HUES48 (cell line): ENCODE measurements around the gene XPNPEP2.
A peak's percentile ranks its signal among the peaks of the same experiment; 100 is the strongest.

Experiments
- H3K27ac ChIP-seq: one replicate; pipeline ENCODE4 v1.7.0; 2013; ENCODE audit warnings: low read depth, low read length, inconsistent platforms
- H3K27me3 ChIP-seq: 2 replicates; pipeline ENCODE4 v1.6.1; 2013; ENCODE audit warnings: mild to moderate bottlenecking, low read length; ENCODE audit not compliant: control insufficient read depth, insufficient read depth
- H3K36me3 ChIP-seq: 2 replicates; pipeline ENCODE4 v1.6.1; 2013; ENCODE audit warnings: low read length; ENCODE audit not compliant: control insufficient read depth, insufficient read depth
- H3K4me1 ChIP-seq: 2 replicates; pipeline ENCODE4 v1.6.1; 2013; ENCODE audit warnings: mild to moderate bottlenecking, low read length; ENCODE audit not compliant: control insufficient read depth, insufficient read depth
- H3K4me3 ChIP-seq: 2 replicates; pipeline ENCODE4 v1.5.1; 2013; ENCODE audit warnings: mild to moderate bottlenecking, low read depth, low read length
- H3K9ac ChIP-seq: 2 replicates; pipeline ENCODE4 v1.6.1; 2013; ENCODE audit warnings: mild to moderate bottlenecking, low read depth, low read length, moderate library complexity
- H3K9me3 ChIP-seq: 2 replicates; pipeline ENCODE4 v1.6.1; 2013; ENCODE audit warnings: low read length; ENCODE audit not compliant: control insufficient read depth, insufficient read depth

XPNPEP2 gene

GRCh38 chrX:129738466-129739308 lies at the start of gene XPNPEP2:
XPNPEP2 (plus strand) TSS chrX:129738979; CDS start chrX:129739214, 235 bp downstream.
- H3K9ac ChIP-seq: 0 out of 2 replicates have a peak within 1 kb of the TSS, but pooled peaks have one; percentile 17

GRCh38 chrX:129689796-129690195 lies 49.0 kb upstream of the XPNPEP2 start:
- Histone ChIP-seq H3K27ac (no peak overlapping the region), H3K36me3 (no peaks in the 10 kb centered on the region), H3K4me1 (peaks cover 14% of the 10 kb centered on the region), H3K9me3 (no peaks in the 10 kb centered on the region), H3K4me3 (no peak overlapping the region), H3K9ac (no peak overlapping the region), H3K27me3 (peaks cover 2% of the 10 kb centered on the region; the same call in 1 of the 2 replicates)

More at GRCh38 chrX:129738466-129739308, at the start of gene XPNPEP2:
- H3K27me3 ChIP-seq: peaks cover 20% of the 10 kb centered on the region
- no peak within 1 kb of the TSS for H3K27ac ChIP-seq
- peaks cover 18% of the 10 kb centered on the region; the same call in 1 of the 2 replicates for H3K4me1 ChIP-seq
- no peaks in the 10 kb centered on the region for H3K36me3 ChIP-seq
- no peak within 1 kb of the TSS for H3K4me3 ChIP-seq
- H3K9me3 ChIP-seq: no peaks in the 10 kb centered on the region

- no peaks in the 10 kb centered on the region for H3K9me3 ChIP-seq
- peaks cover 17% of the 10 kb centered on the region for H3K4me1 ChIP-seq
- H3K9ac ChIP-seq: no peak overlapping the region
- H3K27ac ChIP-seq: no peak overlapping the region
- H3K4me3 ChIP-seq: no peak overlapping the region
- peaks cover 8% of the 10 kb centered on the region for H3K27me3 ChIP-seq
- H3K36me3 ChIP-seq: no peaks in the 10 kb centered on the region
These were observed 48.3 kb upstream of the XPNPEP2 start for GRCh38 chrX:129690435-129690834.

GRCh38 chrX:129693354-129693753 lies 45.4 kb upstream of the XPNPEP2 start:
- no peak overlapping the region for H3K9ac ChIP-seq
- H3K4me3 ChIP-seq: no peak overlapping the region
- H3K9me3 ChIP-seq: no peaks in the 10 kb centered on the region
- H3K4me1 ChIP-seq: peaks cover 29% of the 10 kb centered on the region
- H3K36me3 ChIP-seq: no peaks in the 10 kb centered on the region
- peaks cover 8% of the 10 kb centered on the region for H3K27me3 ChIP-seq
- no peak overlapping the region for H3K27ac ChIP-seq

DNA sequence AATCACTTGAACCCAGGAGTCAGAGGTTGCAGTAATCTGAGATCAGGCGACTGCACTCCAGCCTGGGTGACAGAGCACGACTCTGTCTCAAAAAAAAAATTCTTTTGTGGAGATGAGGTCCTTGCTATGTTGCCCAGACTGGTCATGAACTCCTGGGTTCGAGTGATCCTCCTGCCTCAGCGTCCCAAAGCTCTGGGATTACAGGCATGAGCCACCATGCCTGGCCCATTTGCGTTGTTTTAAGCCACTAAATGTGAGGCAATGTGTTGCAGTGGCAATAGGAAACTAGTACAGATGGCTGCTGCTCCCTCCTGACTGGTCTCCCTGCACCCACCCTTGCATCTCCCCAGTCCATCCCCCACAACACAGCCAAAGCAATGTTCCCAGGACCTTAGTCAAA lies 44.0 kb upstream of the XPNPEP2 start:
- H3K4me3 ChIP-seq: no peak overlapping the region
- H3K9me3 ChIP-seq: no peaks in the 10 kb centered on the region
- H3K9ac ChIP-seq: no peak overlapping the region
- H3K27me3 ChIP-seq: peaks cover 5% of the 10 kb centered on the region
- H3K4me1 ChIP-seq: peaks cover 29% of the 10 kb centered on the region
- no peaks in the 10 kb centered on the region for H3K36me3 ChIP-seq
- H3K27ac ChIP-seq: no peak overlapping the region

- no peak overlapping the region for H3K27ac ChIP-seq
- H3K36me3 ChIP-seq: no peaks in the 10 kb centered on the region
- H3K4me3 ChIP-seq: no peak overlapping the region
- H3K9me3 ChIP-seq: no peaks in the 10 kb centered on the region
- no peak overlapping the region for H3K9ac ChIP-seq
- H3K4me1 ChIP-seq: peaks cover 29% of the 10 kb centered on the region
- peaks cover 5% of the 10 kb centered on the region for H3K27me3 ChIP-seq
These were observed 43.2 kb upstream of the XPNPEP2 start for GRCh38 chrX:129695535-129695934.

DNA sequence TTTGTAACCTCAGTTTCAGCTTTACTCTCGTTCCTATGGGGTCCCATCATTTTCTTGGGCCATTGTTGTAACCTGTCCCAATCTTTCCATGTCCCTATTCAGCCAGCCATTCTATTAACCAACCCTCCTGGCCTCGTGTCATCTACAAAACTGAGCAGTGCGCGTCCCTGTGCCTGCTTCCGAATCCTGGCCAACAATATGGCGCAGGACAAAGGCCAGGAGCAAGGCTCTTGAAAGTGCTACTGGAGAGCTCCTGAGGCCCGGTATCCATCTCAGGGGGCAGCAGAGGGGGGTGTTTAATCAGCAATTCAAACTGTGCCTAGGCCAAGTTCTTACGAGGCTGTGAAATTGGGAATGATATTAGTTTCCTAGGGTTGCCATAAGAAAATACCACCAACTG lies 42.8 kb upstream of the XPNPEP2 start:
- peaks cover 29% of the 10 kb centered on the region for H3K4me1 ChIP-seq
- no peaks in the 10 kb centered on the region for H3K9me3 ChIP-seq
- no peaks in the 10 kb centered on the region for H3K36me3 ChIP-seq
- peaks cover 8% of the 10 kb centered on the region for H3K27me3 ChIP-seq
- H3K4me3 ChIP-seq: no peak overlapping the region
- no peak overlapping the region for H3K9ac ChIP-seq
- no peak overlapping the region for H3K27ac ChIP-seq

DNA sequence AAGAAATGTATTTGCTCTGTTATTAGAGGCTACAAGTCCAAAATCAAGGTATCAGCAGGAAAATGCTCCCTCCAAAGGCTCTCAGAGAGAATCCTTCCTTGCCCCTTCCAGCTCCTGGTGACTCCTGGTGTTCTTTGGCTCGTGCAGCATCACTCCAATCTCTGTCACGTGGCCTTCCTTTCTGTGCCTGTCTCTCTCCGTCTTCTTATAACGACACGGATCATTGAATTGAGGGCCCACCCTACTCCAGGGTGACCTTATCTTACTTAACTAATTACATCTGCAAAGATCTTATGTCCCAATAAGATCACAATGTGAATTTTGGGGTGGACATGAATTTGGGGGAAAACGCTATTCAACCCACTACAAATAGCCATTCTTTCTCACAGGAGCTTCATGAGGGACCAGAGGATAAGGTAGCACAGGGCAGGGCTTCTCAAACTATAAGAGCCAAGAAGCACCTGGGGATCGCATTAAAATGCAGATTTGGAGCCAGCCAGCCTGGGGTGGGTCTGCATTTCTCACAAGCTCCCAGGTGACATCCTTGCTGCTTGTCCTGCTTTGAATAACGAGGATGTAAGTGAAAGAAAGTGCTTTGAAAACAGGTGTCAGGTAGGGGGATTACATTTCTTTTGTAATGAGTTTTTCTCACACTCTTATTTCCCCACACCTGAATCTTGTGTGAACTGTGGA lies 42.2 kb upstream of the XPNPEP2 start:
- Histone ChIP-seq H3K9me3 (no peaks in the 10 kb centered on the region), H3K4me3 (peak overlapping the region; percentile 2; the same call in 1 of the 2 replicates), H3K36me3 (no peaks in the 10 kb centered on the region), H3K27me3 (peaks cover 8% of the 10 kb centered on the region), H3K4me1 (peaks cover 29% of the 10 kb centered on the region), H3K9ac (no peak overlapping the region), H3K27ac (no peak overlapping the region)

GRCh38 chrX:129697204-129697829 lies 41.5 kb upstream of the XPNPEP2 start:
- Histone ChIP-seq H3K4me1 (peaks cover 29% of the 10 kb centered on the region), H3K9ac (no peak overlapping the region), H3K27me3 (peaks cover 8% of the 10 kb centered on the region), H3K4me3 (peak overlapping the region; percentile 2; the same call in 1 of the 2 replicates), H3K27ac (no peak overlapping the region), H3K9me3 (no peaks in the 10 kb centered on the region), H3K36me3 (no peaks in the 10 kb centered on the region)

GRCh38 chrX:129698150-129698549 lies 40.6 kb upstream of the XPNPEP2 start:
- Histone ChIP-seq H3K27ac (no peak overlapping the region), H3K4me1 (peaks cover 29% of the 10 kb centered on the region), H3K27me3 (peaks cover 8% of the 10 kb centered on the region), H3K4me3 (no peak overlapping the region), H3K9ac (no peak overlapping the region), H3K36me3 (no peaks in the 10 kb centered on the region), H3K9me3 (no peaks in the 10 kb centered on the region)
